K562 (cell line): Measurements from ENCODE around the gene ALAS2. TPM values are rescaled to one million over a fixed set of nuclear protein-coding genes. Genes with fewer than 3 reads are reported as not detected.

Experiments used
- ARNT ChIP-seq, 2 experiments: fragments of 450-650 bp; IDR thresholded peaks; 2 replicates each; pipeline ENCODE4 v1.6.1; 2016; ENCODE audit warnings: mild to moderate bottlenecking in 1 of 2
- CHD7 ChIP-seq: fragments of 200-600 bp; sonication (generic); IDR thresholded peaks from one replicate; pipeline ENCODE4 v1.6.1; 2012; ENCODE audit warnings: mild to moderate bottlenecking, low read depth, low read length, inconsistent platforms
- FOXJ3 ChIP-seq: sonication (generic); formaldehyde crosslinking; IDR thresholded peaks from 2 replicates; pipeline ENCODE4 v1.4.0; 2020; ENCODE audit warnings: mild to moderate bottlenecking, missing genetic modification reagents
- HIVEP1 ChIP-seq: fragments of 250-450 bp; sonication (Bioruptor Pico); IDR thresholded peaks from 2 replicates; pipeline ENCODE4 v1.4.0; 2020; ENCODE audit warnings: mild to moderate bottlenecking
- HMG20A ChIP-seq: fragments of 450-650 bp; formaldehyde crosslinking; conservative IDR thresholded peaks from 2 replicates; pipeline ENCODE4 v1.4.0; 2020; ENCODE audit warnings: mild to moderate bottlenecking, mixed read lengths
- ILF3 ChIP-seq: fragments of 450-650 bp; IDR thresholded peaks from 2 replicates; pipeline ENCODE4 v1.6.1; 2018; ENCODE audit warnings: antibody characterized with exemption, mild to moderate bottlenecking, moderate library complexity, borderline replicate concordance
- MLX ChIP-seq, 2 experiments: fragments of 450-650 bp in 1 of 2; sonication (generic) in 1 of 2; formaldehyde crosslinking; conservative IDR thresholded peaks; 2 replicates each; pipeline versions ENCODE4 v1.4.0 to v1.8.1; 2020 to 2022; ENCODE audit warnings: mild to moderate bottlenecking in 1 of 2, missing genetic modification reagents in 1 of 2
- NCOA6 ChIP-seq: fragments of 450-650 bp; IDR thresholded peaks from 2 replicates; pipeline ENCODE4 v1.6.1; 2017; ENCODE audit warnings: mild to moderate bottlenecking
- ZBTB17 ChIP-seq: fragments of 450-650 bp; formaldehyde crosslinking; IDR thresholded peaks from 2 replicates; pipeline ENCODE4 v1.4.0; 2020; ENCODE audit warnings: mild to moderate bottlenecking
- polyA plus RNA-seq, 8 experiments: library from polyadenylated mRNA; depleted of rRNA in 4 of 8; stranded (reverse) in 5 of 8; unstranded in 3 of 8; fragments of >200 nt; fragmentation: Nextera tagmentation in 2 of 8; fragmentation: Illumina TruSeq in 1 of 8; extraction: Ambion mirVana in 2 of 8; extraction: Trizol in 1 of 8; gene quantifications; 2 replicates each; pipeline versions ENCODE4 v1.2.1 to v1.2.3, GENCODE V29; 2011 to 2014; ENCODE audit warnings: inconsistent platforms in 1 of 8, missing spikeins in 1 of 8
- total RNA-seq, 7 experiments: library from RNA; depleted of rRNA in 6 of 7; stranded (reverse); fragments of >200 nt in 6 of 7; fragmentation: Illumina TruSeq in 2 of 7; extraction: Trizol in 2 of 7; gene quantifications; 2 replicates each; pipeline versions ENCODE4 v1.2.1 to v1.2.3, GENCODE V29; 2011 to 2021; ENCODE audit warnings: low replicate concordance in 1 of 7
- TF ChIP-seq, protein P1 (sequence below): sonication (generic); formaldehyde crosslinking; IDR thresholded peaks from 2 replicates; pipeline ENCODE4 v1.8.1; 2023; ENCODE audit warnings: mild to moderate bottlenecking, missing genetic modification reagents

ALAS2 gene
- total and polyA plus RNA-seq, 9 of the 15 experiments (the other 6 are each of a cell fraction or from before 2014, with no cell fraction given), result 14.6 to 101 (median 33.4) TPM

GRCh38 chrX:54999717-55000598 lies 30.8 kb downstream of the ALAS2 start, which contains the start of gene APEX2 (continued):
- TF ChIP-seq CHD7 (no peak), ARNT (IDR thresholded peaks at IDR 0.05) (no peak), NCOA6 (no peak), ZBTB17 (CRISPR knock-in tag) (no peak), HIVEP1 (no peak), FOXJ3 (no peak), HMG20A (CRISPR knock-in tag) (no peak), MLX (CRISPR knock-in tag; conservative IDR thresholded peaks at IDR 0.05) (no peak), ILF3 (no peak)
- TF ChIP-seq, protein P1, sequence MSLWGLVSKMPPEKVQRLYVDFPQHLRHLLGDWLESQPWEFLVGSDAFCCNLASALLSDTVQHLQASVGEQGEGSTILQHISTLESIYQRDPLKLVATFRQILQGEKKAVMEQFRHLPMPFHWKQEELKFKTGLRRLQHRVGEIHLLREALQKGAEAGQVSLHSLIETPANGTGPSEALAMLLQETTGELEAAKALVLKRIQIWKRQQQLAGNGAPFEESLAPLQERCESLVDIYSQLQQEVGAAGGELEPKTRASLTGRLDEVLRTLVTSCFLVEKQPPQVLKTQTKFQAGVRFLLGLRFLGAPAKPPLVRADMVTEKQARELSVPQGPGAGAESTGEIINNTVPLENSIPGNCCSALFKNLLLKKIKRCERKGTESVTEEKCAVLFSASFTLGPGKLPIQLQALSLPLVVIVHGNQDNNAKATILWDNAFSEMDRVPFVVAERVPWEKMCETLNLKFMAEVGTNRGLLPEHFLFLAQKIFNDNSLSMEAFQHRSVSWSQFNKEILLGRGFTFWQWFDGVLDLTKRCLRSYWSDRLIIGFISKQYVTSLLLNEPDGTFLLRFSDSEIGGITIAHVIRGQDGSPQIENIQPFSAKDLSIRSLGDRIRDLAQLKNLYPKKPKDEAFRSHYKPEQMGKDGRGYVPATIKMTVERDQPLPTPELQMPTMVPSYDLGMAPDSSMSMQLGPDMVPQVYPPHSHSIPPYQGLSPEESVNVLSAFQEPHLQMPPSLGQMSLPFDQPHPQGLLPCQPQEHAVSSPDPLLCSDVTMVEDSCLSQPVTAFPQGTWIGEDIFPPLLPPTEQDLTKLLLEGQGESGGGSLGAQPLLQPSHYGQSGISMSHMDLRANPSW, result no peak
